Measurements from ENCODE around the gene SETBP1.

Gene SETBP1

DNA sequence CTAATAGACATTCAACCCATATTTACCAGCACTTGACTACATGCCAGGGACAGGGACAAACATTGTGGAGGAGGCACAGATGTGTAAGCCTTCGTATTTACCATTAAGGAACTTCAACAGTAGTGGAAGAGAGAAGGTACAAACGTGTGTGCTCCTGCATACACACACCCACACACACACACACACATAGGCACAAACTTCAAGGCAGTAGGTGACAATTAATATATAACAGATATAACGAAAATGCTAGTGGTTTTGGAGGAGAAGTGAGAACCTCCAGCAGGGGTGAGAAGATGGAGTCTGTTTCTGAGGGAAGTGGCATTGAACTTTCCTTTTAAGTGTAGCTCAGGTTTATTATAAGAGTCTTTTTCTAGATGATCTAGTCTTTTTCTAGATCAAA is 231.1 kb downstream of the SETBP1 start:
- no peak overlapping the region for H3K27ac ChIP-seq
- no peak overlapping the region for H3K4me3 ChIP-seq (ENCODE audit: low read depth, low read length)
- no peaks in the 10 kb centered on the region for H3K36me3 ChIP-seq (replicated peaks)
- H3K27me3 ChIP-seq (replicated peaks), result no peaks in the 10 kb centered on the region
- in situ Hi-C loops (cut with HindIII; ENCODE audit: low pct_ligation_motif_present, low sequenced_read_pairs), result no loop called here
- TF ChIP-seq, protein P1, sequence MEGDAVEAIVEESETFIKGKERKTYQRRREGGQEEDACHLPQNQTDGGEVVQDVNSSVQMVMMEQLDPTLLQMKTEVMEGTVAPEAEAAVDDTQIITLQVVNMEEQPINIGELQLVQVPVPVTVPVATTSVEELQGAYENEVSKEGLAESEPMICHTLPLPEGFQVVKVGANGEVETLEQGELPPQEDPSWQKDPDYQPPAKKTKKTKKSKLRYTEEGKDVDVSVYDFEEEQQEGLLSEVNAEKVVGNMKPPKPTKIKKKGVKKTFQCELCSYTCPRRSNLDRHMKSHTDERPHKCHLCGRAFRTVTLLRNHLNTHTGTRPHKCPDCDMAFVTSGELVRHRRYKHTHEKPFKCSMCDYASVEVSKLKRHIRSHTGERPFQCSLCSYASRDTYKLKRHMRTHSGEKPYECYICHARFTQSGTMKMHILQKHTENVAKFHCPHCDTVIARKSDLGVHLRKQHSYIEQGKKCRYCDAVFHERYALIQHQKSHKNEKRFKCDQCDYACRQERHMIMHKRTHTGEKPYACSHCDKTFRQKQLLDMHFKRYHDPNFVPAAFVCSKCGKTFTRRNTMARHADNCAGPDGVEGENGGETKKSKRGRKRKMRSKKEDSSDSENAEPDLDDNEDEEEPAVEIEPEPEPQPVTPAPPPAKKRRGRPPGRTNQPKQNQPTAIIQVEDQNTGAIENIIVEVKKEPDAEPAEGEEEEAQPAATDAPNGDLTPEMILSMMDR (IDR thresholded peaks at IDR 0.05; ENCODE audit: low read depth, low read length, missing control alignments), result no peak
- DNase-seq, result no peak

DNA sequence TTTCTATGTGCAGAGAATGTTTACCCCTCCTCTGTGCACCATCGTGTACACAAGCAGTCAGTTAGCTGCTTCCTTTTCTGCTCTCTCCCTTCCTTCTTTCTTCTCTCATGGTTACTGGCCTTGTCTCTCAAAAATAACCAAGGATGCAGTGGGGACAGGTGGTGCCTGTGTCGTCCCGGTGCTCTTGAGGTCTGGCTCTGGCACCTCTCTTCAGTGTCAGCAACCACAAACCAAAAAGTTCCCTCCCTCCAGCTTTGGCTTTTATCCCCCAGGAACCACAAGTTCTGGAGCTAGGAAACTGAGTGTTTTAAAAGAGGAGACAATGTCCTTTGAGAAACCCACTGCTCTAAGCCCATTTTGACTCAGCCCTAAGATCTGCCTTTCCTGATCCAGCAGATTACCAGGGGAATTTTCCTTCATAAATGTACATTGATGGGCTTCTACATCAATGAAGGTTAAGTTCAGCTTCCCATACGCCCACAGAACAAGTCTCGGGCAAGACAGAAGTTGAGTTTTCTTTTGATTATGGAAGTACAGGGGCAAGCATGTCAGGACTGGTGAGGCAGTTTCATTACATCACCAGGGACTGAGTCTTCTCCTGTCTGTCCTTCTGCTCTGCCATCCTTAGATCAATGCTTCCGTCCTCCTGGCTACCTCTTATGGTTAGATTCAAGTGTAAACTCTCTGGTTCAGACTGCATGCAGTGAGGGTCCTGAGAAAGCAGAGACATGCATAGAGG is 232.2 kb downstream of the SETBP1 start:
- TF ChIP-seq, protein P1 (IDR thresholded peaks at IDR 0.05; ENCODE audit: low read depth, low read length, missing control alignments), result no peak
- Histone ChIP-seq H3K4me3 (ENCODE audit: low read depth, low read length) (no peak overlapping the region), H3K27me3 (replicated peaks) (no peaks in the 10 kb centered on the region), H3K27ac (no peak overlapping the region), H3K36me3 (replicated peaks) (no peaks in the 10 kb centered on the region)
- in situ Hi-C loops (cut with HindIII; ENCODE audit: low pct_ligation_motif_present, low sequenced_read_pairs), result no loop called here
- no peak for DNase-seq

DNA sequence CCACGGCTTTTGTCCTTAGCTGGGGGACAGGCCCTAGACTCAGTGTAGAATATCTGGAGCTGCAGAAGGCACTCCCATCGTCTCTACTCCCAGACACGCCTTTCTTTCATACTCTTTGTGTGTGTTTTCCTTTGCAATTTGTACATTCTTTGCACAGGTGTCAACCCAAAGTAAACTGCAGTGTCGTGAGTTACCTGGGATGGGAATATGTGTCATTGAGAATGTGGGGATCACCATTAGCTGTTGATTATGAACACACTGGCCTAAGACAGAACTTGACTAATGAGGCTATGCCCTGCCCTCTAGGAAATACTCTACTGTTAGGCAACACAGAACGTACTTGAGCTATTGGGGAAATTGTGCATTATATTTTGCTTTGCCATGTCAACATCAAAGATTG is 233.3 kb downstream of the SETBP1 start:
- no peak overlapping the region for H3K4me3 ChIP-seq (ENCODE audit: low read depth, low read length)
- H3K27ac ChIP-seq, result no peak overlapping the region
- TF ChIP-seq, protein P1 (IDR thresholded peaks at IDR 0.05; ENCODE audit: low read depth, low read length, missing control alignments), result no peak

DNA sequence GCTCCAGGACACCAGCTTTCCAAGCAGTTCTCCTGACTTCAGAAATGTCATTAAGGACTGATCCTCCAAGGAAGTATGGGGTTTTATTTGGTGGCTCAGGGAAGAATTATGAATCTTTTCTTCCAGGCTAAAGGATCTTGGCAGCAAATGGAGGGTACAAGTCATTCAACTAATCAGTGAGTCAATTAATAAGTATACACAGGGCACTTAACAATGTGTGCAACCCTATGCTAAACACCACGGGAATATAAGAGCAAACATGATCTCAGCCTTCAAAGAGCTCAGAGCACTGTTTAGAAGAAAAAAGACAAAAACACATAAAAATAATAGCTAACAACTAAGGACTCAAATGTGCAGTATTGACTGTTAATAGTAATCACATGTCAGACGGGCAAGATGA is 234.5 kb downstream of the SETBP1 start:
- TF ChIP-seq, protein P1 (IDR thresholded peaks at IDR 0.05; ENCODE audit: low read depth, low read length, missing control alignments), result no peak
- H3K27me3 ChIP-seq (replicated peaks), result no peaks in the 10 kb centered on the region
- no peaks in the 10 kb centered on the region for H3K36me3 ChIP-seq (replicated peaks)
- DNase-seq, result no peak
- no peak overlapping the region for H3K27ac ChIP-seq
- in situ Hi-C loops (cut with HindIII; ENCODE audit: low pct_ligation_motif_present, low sequenced_read_pairs), result no loop called here
- no peak overlapping the region for H3K4me3 ChIP-seq (ENCODE audit: low read depth, low read length)

More for the DNA sequence above, 233.3 kb downstream of the SETBP1 start:
- Histone ChIP-seq H3K36me3 (replicated peaks) (no peaks in the 10 kb centered on the region), H3K27me3 (replicated peaks) (no peaks in the 10 kb centered on the region)
- DNase-seq, result no peak
- in situ Hi-C loops (cut with HindIII; ENCODE audit: low pct_ligation_motif_present, low sequenced_read_pairs), result no loop called here

DNA sequence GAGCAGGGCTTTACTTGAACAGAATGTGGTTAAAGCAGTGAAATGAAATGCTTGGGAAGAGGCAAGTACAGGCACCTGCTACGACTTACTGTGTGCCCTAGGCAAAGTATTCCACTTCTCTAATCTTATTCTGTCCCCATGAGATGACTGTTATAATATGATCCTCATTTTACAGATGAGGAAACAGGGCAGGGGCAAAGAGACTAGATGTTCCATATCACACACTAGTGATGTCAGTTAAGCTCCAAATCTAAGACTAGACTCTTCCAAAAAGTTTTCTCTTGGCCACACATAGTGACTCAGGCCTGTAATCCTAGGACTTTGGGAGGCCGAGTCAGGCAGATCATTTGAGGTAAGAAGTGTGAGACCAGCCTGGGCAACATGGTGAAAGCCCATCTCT is 235.0 kb downstream of the SETBP1 start:
- H3K4me3 ChIP-seq (ENCODE audit: low read depth, low read length), result no peak overlapping the region
- TF ChIP-seq, protein P1 (IDR thresholded peaks at IDR 0.05; ENCODE audit: low read depth, low read length, missing control alignments), result no peak
- no peak for DNase-seq

More for the DNA sequence above, 235.0 kb downstream of the SETBP1 start:
- in situ Hi-C loops (cut with HindIII; ENCODE audit: low pct_ligation_motif_present, low sequenced_read_pairs), result no loop called here
- H3K27me3 ChIP-seq (replicated peaks), result no peaks in the 10 kb centered on the region
- H3K27ac ChIP-seq, result no peak overlapping the region
- H3K36me3 ChIP-seq (replicated peaks), result no peaks in the 10 kb centered on the region
